Measurements from ENCODE around the gene ZNF239.
"Not testable (repeated sequence)": the region's sequence is repeated elsewhere in the genome, so short reads cannot be mapped to it uniquely, and the experiment has no call there.

Gene ZNF239

GRCh38 chr10:43584051-43584450, 9.6 kb upstream of the ZNF239 start:
- no peak for DNase-seq (ENCODE audit: low read depth in 2 of 3, low spot score in 2 of 3)

GRCh38 chr10:43576580-43576979, 2.2 kb upstream of the ZNF239 start:
- DNase-seq (ENCODE audit: low read depth in 2 of 3, low spot score in 2 of 3) = no peak

- DNase-seq (ENCODE audit: low read depth in 2 of 3, low spot score in 2 of 3) = no peak
Observed at GRCh38 chr10:43576062-43576461, 1.6 kb upstream of the ZNF239 start.

GRCh38 chr10:43574906-43575305, 490 bp upstream of the ZNF239 start:
- DNase-seq (ENCODE audit: low read depth in 2 of 3, low spot score in 2 of 3) = no peak

- no peak for DNase-seq (ENCODE audit: low read depth in 2 of 3, low spot score in 2 of 3)
Observed at GRCh38 chr10:43573250-43574000, 991 bp downstream of the ZNF239 start.

- DNase-seq (ENCODE audit: low read depth in 2 of 3, low spot score in 2 of 3) = no peak
Observed at GRCh38 chr10:43570971-43571370, 3.4 kb downstream of the ZNF239 start.

GRCh38 chr10:43569681-43570080, 4.7 kb downstream of the ZNF239 start:
- no peak for DNase-seq (ENCODE audit: low read depth in 2 of 3, low spot score in 2 of 3)

- no peak for DNase-seq (ENCODE audit: low read depth in 2 of 3, low spot score in 2 of 3)
Observed at GRCh38 chr10:43557214-43557613, 17.2 kb downstream of the ZNF239 start.

GRCh38 chr10:43543746-43544145, 30.7 kb downstream of the ZNF239 start:
- not testable (repeated sequence) for DNase-seq (ENCODE audit: low read depth in 2 of 3, low spot score in 2 of 3)

- no peak for DNase-seq (ENCODE audit: low read depth in 2 of 3, low spot score in 2 of 3)
Observed at GRCh38 chr10:43524434-43525247, 49.8 kb downstream of the ZNF239 start.

All from activated CD8-positive, alpha-beta memory T cell treated with anti-CD3 and anti-CD28 coated beads for 48 hours (primary cell).